HFFc6 (cell line): ENCODE results near the gene IRF9. TPM values are rescaled to one million over a fixed set of nuclear protein-coding genes. Genes with fewer than 3 reads are reported as not detected.

Source experiments
- DNase-seq: peaks from one replicate; pipeline ENCODE4 v3.0.0-alpha.2; 2018
- H3K27ac Mint-ChIP-seq: 2 replicates; pipeline ENCODE4 v1.8.0; 2020; ENCODE audit warnings: mild to moderate bottlenecking, mixed read lengths
- H3K27me3 Mint-ChIP-seq: 2 replicates; pipeline ENCODE4 v1.8.0; 2021; ENCODE audit warnings: mild to moderate bottlenecking, moderate library complexity, mixed read lengths; ENCODE audit not compliant: insufficient read depth
- H3K36me3 Mint-ChIP-seq: 2 replicates; pipeline ENCODE4 v1.8.0; 2021; ENCODE audit warnings: low read depth, mixed read lengths
- H3K4me1 Mint-ChIP-seq: 2 replicates; pipeline ENCODE4 v1.8.0; 2020; ENCODE audit warnings: low read depth, mixed read lengths
- H3K4me3 Mint-ChIP-seq: 2 replicates; pipeline ENCODE4 v1.8.0; 2020; ENCODE audit warnings: mild to moderate bottlenecking, moderate library complexity, mixed read lengths
- H3K9me3 Mint-ChIP-seq: 2 replicates; pipeline ENCODE4 v1.8.0; 2020; ENCODE audit warnings: mild to moderate bottlenecking, mixed read lengths
- CTCF ChIP-seq: fragments of 200-600 bp; sonication (generic); IDR thresholded peaks from 2 replicates; pipeline ENCODE4 v1.5.0; 2021; ENCODE audit warnings: antibody characterized with exemption, mild to moderate bottlenecking
- total RNA-seq, 6 experiments: library from RNA; stranded (reverse); fragmentation: NEBNext Ultra II Directional; extraction: Animal tissue kit (Norgen Biotek cat#: 25700); gene quantifications; 2 replicates in 1 of 6; 3 replicates in 5 of 6; pipeline ENCODE4 v1.2.3, GENCODE V29; 2021

The IRF9 gene
- total RNA-seq, 6 experiments from 2014 or later, result 23.6 to 38.8 (median 32.3) TPM

GRCh38 chr14:24157331-24157730, 3.7 kb upstream of the IRF9 start:
- peaks cover 3% of the 10 kb centered on the region; the same call in 1 of the 2 replicates for H3K27me3 Mint-ChIP-seq
- H3K36me3 Mint-ChIP-seq, result peaks cover 34% of the 10 kb centered on the region
- no peaks in the 10 kb centered on the region for H3K9me3 Mint-ChIP-seq
- no peak for DNase-seq
- H3K27ac Mint-ChIP-seq, result no peak overlapping the region
- no peak for TF ChIP-seq CTCF
- no peak overlapping the region for H3K4me3 Mint-ChIP-seq
- H3K4me1 Mint-ChIP-seq, result peaks cover 18% of the 10 kb centered on the region

- Mint-ChIP-seq H3K9me3 (no peaks in the 10 kb centered on the region), H3K27ac (peak overlapping the region; percentile 36), H3K27me3 (peaks cover 3% of the 10 kb centered on the region; the same call in 1 of the 2 replicates), H3K36me3 (peaks cover 30% of the 10 kb centered on the region), H3K4me1 (peaks cover 26% of the 10 kb centered on the region), H3K4me3 (no peak overlapping the region)
- TF ChIP-seq CTCF, result no peak
- no peak for DNase-seq
These were observed 1.1 kb upstream of the IRF9 start for GRCh38 chr14:24159777-24160498.

GRCh38 chr14:24160499-24160849, 591 bp upstream of the IRF9 start:
- DNase-seq, result no peak
- no peaks in the 10 kb centered on the region for H3K9me3 Mint-ChIP-seq
- no peak overlapping the region for H3K4me3 Mint-ChIP-seq
- H3K27ac Mint-ChIP-seq, result peak overlapping the region; percentile 89
- H3K27me3 Mint-ChIP-seq, result peaks cover 3% of the 10 kb centered on the region; the same call in 1 of the 2 replicates
- peaks cover 26% of the 10 kb centered on the region for H3K4me1 Mint-ChIP-seq
- H3K36me3 Mint-ChIP-seq, result peaks cover 30% of the 10 kb centered on the region
- no peak for TF ChIP-seq CTCF

DNA sequence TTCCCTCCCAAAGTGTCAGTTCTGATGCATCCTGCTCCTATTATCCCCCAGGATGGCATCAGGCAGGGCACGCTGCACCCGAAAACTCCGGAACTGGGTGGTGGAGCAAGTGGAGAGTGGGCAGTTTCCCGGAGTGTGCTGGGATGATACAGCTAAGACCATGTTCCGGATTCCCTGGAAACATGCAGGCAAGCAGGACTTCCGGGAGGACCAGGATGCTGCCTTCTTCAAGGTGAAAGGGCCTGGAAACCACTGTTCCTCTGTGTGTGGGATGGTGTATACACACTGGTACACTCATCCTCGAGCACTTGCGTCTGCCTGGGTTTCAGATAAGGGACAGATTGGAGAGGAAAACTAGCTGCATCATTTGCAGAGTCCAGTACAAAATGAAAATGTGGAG, 1.0 kb downstream of the IRF9 start:
- TF ChIP-seq CTCF, result no peak
- DNase-seq, result peak; percentile 9
- Mint-ChIP-seq H3K4me1 (peaks cover 26% of the 10 kb centered on the region), H3K27ac (peak overlapping the region; percentile 89), H3K9me3 (no peaks in the 10 kb centered on the region), H3K36me3 (peaks cover 18% of the 10 kb centered on the region), H3K4me3 (peak overlapping the region; percentile 94), H3K27me3 (peaks cover 3% of the 10 kb centered on the region; the same call in 1 of the 2 replicates)

DNA sequence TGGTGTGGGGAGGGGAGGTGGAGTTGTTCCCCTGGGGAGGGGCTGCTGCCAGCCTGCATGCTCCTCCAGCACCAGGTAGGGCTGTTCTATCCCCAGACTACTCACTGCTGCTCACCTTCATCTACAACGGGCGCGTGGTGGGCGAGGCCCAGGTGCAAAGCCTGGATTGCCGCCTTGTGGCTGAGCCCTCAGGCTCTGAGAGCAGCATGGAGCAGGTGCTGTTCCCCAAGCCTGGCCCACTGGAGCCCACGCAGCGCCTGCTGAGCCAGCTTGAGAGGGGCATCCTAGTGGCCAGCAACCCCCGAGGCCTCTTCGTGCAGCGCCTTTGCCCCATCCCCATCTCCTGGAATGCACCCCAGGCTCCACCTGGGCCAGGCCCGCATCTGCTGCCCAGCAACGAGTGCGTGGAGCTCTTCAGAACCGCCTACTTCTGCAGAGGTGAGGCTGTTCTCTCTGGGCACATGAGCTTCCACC, 3.5 kb downstream of the IRF9 start:
- peaks cover 26% of the 10 kb centered on the region for H3K4me1 Mint-ChIP-seq
- no peak for DNase-seq
- TF ChIP-seq CTCF, result no peak
- H3K9me3 Mint-ChIP-seq, result no peaks in the 10 kb centered on the region
- H3K27ac Mint-ChIP-seq, result no peak overlapping the region
- peaks cover 3% of the 10 kb centered on the region for H3K27me3 Mint-ChIP-seq
- H3K4me3 Mint-ChIP-seq, result no peak overlapping the region
- H3K36me3 Mint-ChIP-seq, result peaks cover 20% of the 10 kb centered on the region
